HUES6 (cell line): ENCODE measurements around the gene CSTB.

Source experiments
- H3K27ac ChIP-seq: 2 replicates; pipeline ENCODE4 v1.7.0; 2013; ENCODE audit warnings: low read depth, mild to moderate bottlenecking, low read length, inconsistent platforms
- H3K27me3 ChIP-seq: 2 replicates; pipeline ENCODE4 v1.6.1; 2013; ENCODE audit warnings: low read length; ENCODE audit not compliant: control insufficient read depth, insufficient read depth
- H3K36me3 ChIP-seq: 2 replicates; pipeline ENCODE4 v1.6.1; 2013; ENCODE audit warnings: low read length; ENCODE audit not compliant: control insufficient read depth, insufficient read depth
- H3K4me1 ChIP-seq: 2 replicates; pipeline ENCODE4 v1.6.1; 2013; ENCODE audit warnings: low read length; ENCODE audit not compliant: control insufficient read depth, insufficient read depth
- H3K4me3 ChIP-seq: 2 replicates; pipeline ENCODE4 v1.5.1; 2013; ENCODE audit warnings: low read depth, low read length
- H3K9ac ChIP-seq: one replicate; pipeline ENCODE4 v1.6.1; 2013; ENCODE audit warnings: mild to moderate bottlenecking, low read length
- H3K9me3 ChIP-seq: 2 replicates; pipeline ENCODE4 v1.6.1; 2013; ENCODE audit warnings: low read depth, low read length; ENCODE audit not compliant: control insufficient read depth, insufficient read depth

The CSTB gene

GRCh38 chr21:43774163-43774562, 1.9 kb downstream of the CSTB start:
- Histone ChIP-seq H3K9me3 (no peaks in the 10 kb centered on the region), H3K27me3 (no peaks in the 10 kb centered on the region), H3K4me1 (peaks cover 34% of the 10 kb centered on the region), H3K4me3 (no peak overlapping the region), H3K27ac (no peak overlapping the region), H3K36me3 (peaks cover 19% of the 10 kb centered on the region), H3K9ac (no peak overlapping the region)

- Histone ChIP-seq H3K4me3 (no peak overlapping the region), H3K36me3 (peaks cover 19% of the 10 kb centered on the region), H3K4me1 (peaks cover 42% of the 10 kb centered on the region), H3K27me3 (no peaks in the 10 kb centered on the region), H3K9me3 (no peaks in the 10 kb centered on the region), H3K9ac (no peak overlapping the region), H3K27ac (peak overlapping the region; percentile 38; the same call in 1 of the 2 replicates)
Measured at GRCh38 chr21:43772425-43772821, 3.7 kb downstream of the CSTB start.

- peaks cover 45% of the 10 kb centered on the region for H3K4me1 ChIP-seq
- no peaks in the 10 kb centered on the region for H3K9me3 ChIP-seq
- H3K36me3 ChIP-seq, result peaks cover 19% of the 10 kb centered on the region
- peak overlapping the region; percentile 38; the same call in 1 of the 2 replicates for H3K27ac ChIP-seq
- H3K9ac ChIP-seq, result no peak overlapping the region
- no peak overlapping the region for H3K4me3 ChIP-seq
- no peaks in the 10 kb centered on the region for H3K27me3 ChIP-seq
Measured at GRCh38 chr21:43771698-43772424, 4.2 kb downstream of the CSTB start.

GRCh38 chr21:43771199-43771675, 4.9 kb downstream of the CSTB start:
- Histone ChIP-seq H3K9ac (no peak overlapping the region), H3K27me3 (no peaks in the 10 kb centered on the region), H3K27ac (no peak overlapping the region), H3K36me3 (peaks cover 19% of the 10 kb centered on the region), H3K9me3 (no peaks in the 10 kb centered on the region), H3K4me3 (no peak overlapping the region), H3K4me1 (peaks cover 45% of the 10 kb centered on the region)

- no peak overlapping the region for H3K9ac ChIP-seq
- H3K9me3 ChIP-seq, result no peaks in the 10 kb centered on the region
- peaks cover 42% of the 10 kb centered on the region for H3K4me1 ChIP-seq
Measured at GRCh38 chr21:43770066-43770655, 5.9 kb downstream of the CSTB start.

GRCh38 chr21:43769325-43769958, 6.7 kb downstream of the CSTB start:
- Histone ChIP-seq H3K27ac (no peak overlapping the region), H3K4me1 (peaks cover 42% of the 10 kb centered on the region), H3K9ac (no peak overlapping the region), H3K4me3 (no peak overlapping the region), H3K9me3 (no peaks in the 10 kb centered on the region), H3K27me3 (no peaks in the 10 kb centered on the region), H3K36me3 (peaks cover 16% of the 10 kb centered on the region)

More at GRCh38 chr21:43770066-43770655, 5.9 kb downstream of the CSTB start:
- Histone ChIP-seq H3K4me3 (no peak overlapping the region), H3K36me3 (peaks cover 19% of the 10 kb centered on the region), H3K27ac (no peak overlapping the region), H3K27me3 (no peaks in the 10 kb centered on the region)

GRCh38 chr21:43768868-43769167, 7.3 kb downstream of the CSTB start:
- H3K27ac ChIP-seq, result peak overlapping the region; percentile 90; the same call in 1 of the 2 replicates
- no peaks in the 10 kb centered on the region for H3K9me3 ChIP-seq
- H3K27me3 ChIP-seq, result no peaks in the 10 kb centered on the region
- peaks cover 14% of the 10 kb centered on the region for H3K36me3 ChIP-seq
- no peak overlapping the region for H3K4me3 ChIP-seq
- peak overlapping the region; percentile 64 for H3K9ac ChIP-seq
- peaks cover 42% of the 10 kb centered on the region for H3K4me1 ChIP-seq

GRCh38 chr21:43767984-43768867, 7.9 kb downstream of the CSTB start:
- peaks cover 11% of the 10 kb centered on the region for H3K36me3 ChIP-seq
- H3K27me3 ChIP-seq, result no peaks in the 10 kb centered on the region
- no peaks in the 10 kb centered on the region for H3K9me3 ChIP-seq
- no peak overlapping the region for H3K4me3 ChIP-seq
- H3K4me1 ChIP-seq, result peaks cover 41% of the 10 kb centered on the region
- peak overlapping the region; percentile 64 for H3K9ac ChIP-seq
- H3K27ac ChIP-seq, result peak overlapping the region; percentile 90

- H3K36me3 ChIP-seq, result peaks cover 14% of the 10 kb centered on the region
- no peaks in the 10 kb centered on the region for H3K27me3 ChIP-seq
- H3K9ac ChIP-seq, result peak overlapping the region; percentile 64
- peak overlapping the region; percentile 90 for H3K27ac ChIP-seq
- H3K4me1 ChIP-seq, result peaks cover 35% of the 10 kb centered on the region
- H3K9me3 ChIP-seq, result no peaks in the 10 kb centered on the region
- H3K4me3 ChIP-seq, result no peak overlapping the region
Measured at GRCh38 chr21:43767498-43767983, 8.6 kb downstream of the CSTB start.

- no peaks in the 10 kb centered on the region for H3K9me3 ChIP-seq
- peaks cover 30% of the 10 kb centered on the region for H3K4me1 ChIP-seq
- no peak overlapping the region for H3K9ac ChIP-seq
- no peaks in the 10 kb centered on the region for H3K27me3 ChIP-seq
- no peak overlapping the region for H3K4me3 ChIP-seq
- H3K27ac ChIP-seq, result no peak overlapping the region
- peaks cover 20% of the 10 kb centered on the region for H3K36me3 ChIP-seq
Measured at GRCh38 chr21:43766734-43767497, 9.2 kb downstream of the CSTB start.
